IMR-90 (cell line): ENCODE measurements around the gene ZNF384. TPM values are rescaled to one million over a fixed set of nuclear protein-coding genes. Genes with fewer than 3 reads are reported as not detected.

Source experiments
- ATAC-seq: fragments of 200-7000 bp; cut with Tn5 transposase; 2 replicates; pipeline ENCODE4 v1.9.1; 2020; ENCODE audit warnings: low read depth, mild to moderate bottlenecking, moderate library complexity
- BruUV-seq: library from RNA; stranded (reverse); fragments of 400-500 nt; replicated peaks from 2 replicates; lab custom pipeline; 2021; lab: Mats Ljungman, UMichigan
- CTCF ChIA-PET: fragments of 300-600 bp; formaldehyde crosslinking; extraction: SDS; loops from one replicate; lab custom pipeline; 2021; ENCODE audit warnings: antibody characterized with exemption; lab: Yijun Ruan, JAX
- POLR2A ChIA-PET: fragments of 300-600 bp; sonication (Branson Sonifier 250); formaldehyde crosslinking; loops from one replicate; lab custom pipeline; 2022; ENCODE audit warnings: antibody characterized with exemption; ENCODE audit not compliant: unreplicated experiment; lab: Charles Lee
- DNase-seq: peaks from one replicate; pipeline ENCODE4 v3.0.0; 2013
- H2AFZ ChIP-seq: replicated peaks from 2 replicates; pipeline ENCODE3; 2013; ENCODE audit warnings: low read length, mild to moderate bottlenecking; ENCODE audit not compliant: poor library complexity
- H2AK5ac ChIP-seq: 2 replicates; pipeline ENCODE4 v1.6.1; 2013; ENCODE audit warnings: low read depth, low read length, inconsistent platforms
- H2AK9ac ChIP-seq: replicated peaks from 2 replicates; pipeline ENCODE3; 2013; ENCODE audit warnings: mild to moderate bottlenecking, low read depth, low read length, moderate library complexity; ENCODE audit not compliant: poor library complexity
- H2BK120ac ChIP-seq: 2 replicates; pipeline ENCODE4 v1.6.1; 2013; ENCODE audit warnings: low read depth, low read length, inconsistent platforms
- H2BK15ac ChIP-seq: 3 replicates; pipeline ENCODE4 v1.6.1; 2013; ENCODE audit warnings: low read depth, low read length, inconsistent platforms
- H2BK20ac ChIP-seq: 2 replicates; pipeline ENCODE4 v1.6.1; 2013; ENCODE audit warnings: low read depth, mild to moderate bottlenecking, inconsistent platforms, low read length, moderate library complexity
- H2BK5ac ChIP-seq: 2 replicates; pipeline ENCODE4 v1.6.1; 2013; ENCODE audit warnings: mild to moderate bottlenecking, low read depth, low read length, inconsistent platforms; ENCODE audit not compliant: poor library complexity, severe bottlenecking
- H3K14ac ChIP-seq: replicated peaks from 2 replicates; pipeline ENCODE4 v1.6.1; 2013; ENCODE audit warnings: low read depth, low read length, inconsistent platforms
- H3K18ac ChIP-seq: 2 replicates; pipeline ENCODE4 v1.6.1; 2013; ENCODE audit warnings: low read depth, low read length, control low read depth
- H3K23ac ChIP-seq: 2 replicates; pipeline ENCODE4 v1.6.1; 2013; ENCODE audit warnings: low read depth, low read length, inconsistent platforms
- H3K27ac ChIP-seq: 2 replicates; pipeline ENCODE4 v1.5.1; 2013; ENCODE audit warnings: mild to moderate bottlenecking, control low read depth, low read length; ENCODE audit not compliant: insufficient read depth
- H3K27me3 ChIP-seq: 2 replicates; pipeline ENCODE4 v1.6.1; 2013; ENCODE audit warnings: low read length; ENCODE audit not compliant: control insufficient read depth, insufficient read depth
- H3K36me3 ChIP-seq: 2 replicates; pipeline ENCODE4 v1.6.1; 2013; ENCODE audit warnings: low read length, mixed read lengths; ENCODE audit not compliant: control insufficient read depth, insufficient read depth
- H3K4ac ChIP-seq: 2 replicates; pipeline ENCODE4 v1.6.1; 2013; ENCODE audit warnings: low read depth, low read length, inconsistent platforms
- H3K4me1 ChIP-seq: 2 replicates; pipeline ENCODE4 v1.6.1; 2013; ENCODE audit warnings: low read length, mixed read lengths; ENCODE audit not compliant: control insufficient read depth, insufficient read depth
- H3K4me2 ChIP-seq: 2 replicates; pipeline ENCODE4 v1.6.1; 2013; ENCODE audit warnings: low read depth, mild to moderate bottlenecking, control low read depth, low read length, moderate library complexity
- H3K4me3 ChIP-seq: 2 replicates; pipeline ENCODE4 v1.5.1; 2013; ENCODE audit warnings: low read depth, mild to moderate bottlenecking, control low read depth, low read length, moderate library complexity; ENCODE audit not compliant: insufficient read depth
- H3K56ac ChIP-seq: 2 replicates; pipeline ENCODE4 v1.6.1; 2013; ENCODE audit warnings: low read length, inconsistent platforms; ENCODE audit not compliant: insufficient read depth; ENCODE audit errors: extremely low read depth
- H3K79me1 ChIP-seq, 2 experiments: 2 replicates each; pipeline ENCODE4 v1.6.1; 2013; ENCODE audit warnings: low read length in 2 of 2, inconsistent platforms in 1 of 2, low read depth in 1 of 2
- H3K9ac ChIP-seq: 2 replicates; pipeline ENCODE4 v1.6.1; 2013; ENCODE audit warnings: low read depth, low read length, control low read depth
- H3K9me1 ChIP-seq: 2 replicates; pipeline ENCODE4 v1.6.1; 2013; ENCODE audit warnings: low read length, inconsistent platforms; ENCODE audit not compliant: insufficient read depth
- H3K9me3 ChIP-seq: 2 replicates; pipeline ENCODE4 v1.6.1; 2013; ENCODE audit warnings: low read length; ENCODE audit not compliant: control insufficient read depth, insufficient read depth
- H4K20me1 ChIP-seq: 2 replicates; pipeline ENCODE4 v1.6.1; 2013; ENCODE audit warnings: low read length, inconsistent platforms; ENCODE audit not compliant: insufficient read depth
- H4K5ac ChIP-seq: 2 replicates; pipeline ENCODE4 v1.6.1; 2013; ENCODE audit warnings: mild to moderate bottlenecking, low read depth, low read length, control low read depth
- H4K8ac ChIP-seq, 2 experiments: 2 replicates each; pipeline ENCODE4 v1.6.1; 2013; ENCODE audit warnings: low read depth in 2 of 2, low read length in 2 of 2, control low read depth in 1 of 2, inconsistent platforms in 1 of 2
- H4K91ac ChIP-seq: 2 replicates; pipeline ENCODE4 v1.6.1; 2013; ENCODE audit warnings: low read depth, low read length, inconsistent platforms; ENCODE audit not compliant: insufficient read depth
- MAFK ChIP-seq: IDR thresholded peaks from 2 replicates; pipeline ENCODE4 v1.6.1; 2012; ENCODE audit warnings: low read depth, low read length, improper control_type of control experiment
- MAZ ChIP-seq: IDR thresholded peaks from 2 replicates; pipeline ENCODE4 v1.6.1; 2012; ENCODE audit warnings: low read depth, mild to moderate bottlenecking, low read length, improper control_type of control experiment, moderate library complexity, borderline replicate concordance
- MXI1 ChIP-seq: IDR thresholded peaks from 2 replicates; pipeline ENCODE4 v1.6.1; 2012; ENCODE audit warnings: low read depth, mild to moderate bottlenecking, low read length, moderate library complexity, borderline replicate concordance
- NFE2L2 ChIP-seq: fragments of 150-350 bp; IDR thresholded peaks from 2 replicates; pipeline ENCODE4 v1.6.1; 2016; ENCODE audit warnings: low read depth, mild to moderate bottlenecking, low read length
- USF2 ChIP-seq: fragments of 150-350 bp; IDR thresholded peaks from 2 replicates; pipeline ENCODE4 v1.6.1; 2017; ENCODE audit warnings: mild to moderate bottlenecking, antibody characterized with exemption, low read length, low read depth
- WGBS, 2 experiments: methylation state at CpG; one replicate each; pipeline versions ENCODE4 v1.1.5 to v1.1.7; 2013; ENCODE audit warnings: missing lambda C conversion rate in 2 of 2; ENCODE audit not compliant: insufficient read length in 1 of 2; ENCODE audit errors: extremely low coverage in 2 of 2; 5-methylcytosine and 5-hydroxymethylcytosine counted together
- dilution Hi-C: fragments of 300-500 bp; cut with HindIII; formaldehyde crosslinking; loops from one replicate; pipeline ENCODE4 v1.14.3; 2018; ENCODE audit warnings: low sequenced_read_pairs; ENCODE audit not compliant: unreplicated experiment
- in situ Hi-C: fragments of 300-500 bp; cut with MboI; formaldehyde crosslinking; loops from 3 replicates; pipeline ENCODE4 v1.14.3; 2019; ENCODE audit warnings: low sequenced_read_pairs, inconsistent platforms, mixed read lengths
- intact Hi-C: fragments of 100-400 bp; cut with micrococcal nuclease; formaldehyde crosslinking; loops from 2 replicates; pipeline ENCODE4 v1.10.0; 2022
- polyA plus RNA-seq, 3 experiments: library from polyadenylated mRNA; depleted of rRNA; stranded (reverse); fragments of >200 nt; gene quantifications; 2 replicates each; pipeline ENCODE4 v1.2.3, GENCODE V29; 2012; ENCODE audit warnings: low replicate concordance in 1 of 3
- total RNA-seq: library from RNA; depleted of rRNA; stranded (reverse); fragments of >200 nt; gene quantifications from 2 replicates; pipeline ENCODE4 v1.2.3, GENCODE V29; 2012

ZNF384 gene
- total and polyA plus RNA-seq, 2 of the 4 experiments (the other 2 are of a cell fraction), result 16.3 to 55.6 TPM

GRCh38 chr12:6650832-6651231, 38.3 kb downstream of the ZNF384 start:
- Histone ChIP-seq H2BK20ac (no peak overlapping the region), H2BK5ac (no peak overlapping the region), H3K27ac (no peak overlapping the region), H3K56ac (no peak overlapping the region), H2AK9ac (peak overlapping the region; percentile 50), H2BK15ac (no peak overlapping the region), H3K14ac (no peak overlapping the region), H3K4ac (no peak overlapping the region), H4K8ac (no peak overlapping the region), H4K5ac (no peak overlapping the region), H3K9me1 (no peaks in the 10 kb centered on the region), H3K9me3 (no peaks in the 10 kb centered on the region), H3K18ac (no peak overlapping the region), H4K20me1 (no peaks in the 10 kb centered on the region), H3K36me3 (peaks cover 50% of the 10 kb centered on the region), H2BK120ac (no peak overlapping the region), H3K4me1 (no peaks in the 10 kb centered on the region), H3K79me1 (no peaks in the 10 kb centered on the region; a peak in 1 of 4 replicates), H3K9ac (no peak overlapping the region), H3K23ac (no peak overlapping the region), H3K4me2 (no peak overlapping the region), H2AK5ac (no peak overlapping the region), H2AFZ (no peak overlapping the region), H3K4me3 (no peak overlapping the region), H3K27me3 (no peaks in the 10 kb centered on the region), H4K91ac (no peak overlapping the region)
- TF ChIP-seq MXI1 (no peak), USF2 (no peak), MAFK (no peak), MAZ (no peak), NFE2L2 (no peak)
- in situ Hi-C loops, result no loop called here
- DNase-seq (no peak), ATAC-seq (no peak)
- dilution Hi-C loops, result no loop called here
- POLR2A ChIA-PET, result no interaction called here
- intact Hi-C loops, result no loop called here
- WGBS, 2 experiments, result no CpG with 5 or more reads among the region's 8 CpGs
- no TSS peak for BruUV-seq
- CTCF ChIA-PET, result no interaction called here
